HG02610 (cell line): ENCODE data around the gene ATP7B.
"Not testable (repeated sequence)": the region's sequence is repeated elsewhere in the genome, so short reads cannot be mapped to it uniquely, and the experiment has no call there.

ENCODE experiments used
- ATAC-seq: cut with Tn5 transposase; IDR thresholded peaks from one replicate; pipeline ENCODE4 v1.9.1; 2021; ENCODE audit warnings: mild to moderate bottlenecking, moderate library complexity; ENCODE audit not compliant: unreplicated experiment

The ATP7B gene

DNA sequence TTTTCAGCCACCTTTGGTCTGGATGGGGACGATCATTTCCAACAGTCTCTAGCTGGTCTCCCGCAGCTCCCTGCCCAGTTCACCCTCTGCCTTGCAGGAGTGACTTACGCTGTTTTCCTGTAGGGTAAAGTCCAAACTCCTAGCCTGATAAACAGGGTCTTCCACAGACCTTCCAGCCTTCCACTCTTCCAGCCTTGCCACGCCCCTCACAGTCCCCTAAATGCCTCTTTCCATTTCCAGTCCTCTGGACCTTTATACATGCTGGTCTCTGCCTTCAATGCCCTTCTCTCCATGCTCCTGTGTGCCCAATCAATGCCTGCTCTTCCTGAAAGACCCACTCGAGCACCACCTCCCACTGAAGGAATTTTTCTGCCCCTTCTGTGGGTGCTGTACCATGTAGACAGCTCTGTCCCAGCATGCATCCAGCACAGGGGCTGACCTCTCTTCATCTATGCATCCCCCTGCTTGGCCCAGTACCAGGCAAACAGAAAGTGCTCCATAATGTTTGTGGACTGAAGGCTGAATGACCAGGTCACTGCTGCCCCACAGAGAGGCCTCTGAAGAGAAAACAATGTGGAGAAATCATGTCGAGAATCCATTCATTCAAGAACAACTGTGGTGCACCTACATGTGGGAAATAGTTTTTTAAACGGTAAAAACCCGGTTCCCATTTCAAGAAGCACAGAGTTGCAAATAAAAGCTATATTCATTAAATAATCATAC lies 4.6 kb downstream of the ATP7B start:
- no peak for ATAC-seq

DNA sequence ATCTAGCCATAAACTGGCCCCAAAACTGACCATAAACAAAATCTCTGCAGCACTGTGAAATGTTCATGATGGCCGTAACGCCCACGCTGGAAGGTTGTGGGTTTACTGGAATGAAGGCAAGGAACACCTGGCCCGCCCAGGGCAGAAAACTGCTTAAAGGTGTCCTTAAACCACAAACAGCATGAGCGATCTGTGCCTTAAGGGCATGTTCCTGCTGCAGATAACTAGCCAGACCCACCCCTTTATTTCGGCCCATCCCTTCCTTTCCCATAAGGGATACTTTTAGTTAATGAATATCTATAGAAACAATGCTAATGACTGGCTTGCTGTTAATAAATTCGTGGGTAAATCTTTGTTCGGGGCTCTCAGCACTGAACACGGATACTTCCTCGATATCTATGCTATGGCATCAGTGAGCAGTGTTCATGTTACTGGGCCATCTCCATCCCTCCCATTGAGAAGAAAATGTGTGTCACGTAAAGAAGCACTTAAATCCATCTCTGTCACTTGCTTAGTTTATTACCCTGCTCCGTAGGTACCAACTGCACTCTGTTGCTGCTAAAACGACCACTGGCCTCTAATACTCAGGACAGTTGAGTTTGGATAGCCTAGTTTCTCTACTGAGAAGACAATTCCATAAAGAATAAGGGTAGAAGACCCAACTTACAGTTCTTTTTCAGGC lies 5.3 kb downstream of the ATP7B start:
- ATAC-seq = no peak

DNA sequence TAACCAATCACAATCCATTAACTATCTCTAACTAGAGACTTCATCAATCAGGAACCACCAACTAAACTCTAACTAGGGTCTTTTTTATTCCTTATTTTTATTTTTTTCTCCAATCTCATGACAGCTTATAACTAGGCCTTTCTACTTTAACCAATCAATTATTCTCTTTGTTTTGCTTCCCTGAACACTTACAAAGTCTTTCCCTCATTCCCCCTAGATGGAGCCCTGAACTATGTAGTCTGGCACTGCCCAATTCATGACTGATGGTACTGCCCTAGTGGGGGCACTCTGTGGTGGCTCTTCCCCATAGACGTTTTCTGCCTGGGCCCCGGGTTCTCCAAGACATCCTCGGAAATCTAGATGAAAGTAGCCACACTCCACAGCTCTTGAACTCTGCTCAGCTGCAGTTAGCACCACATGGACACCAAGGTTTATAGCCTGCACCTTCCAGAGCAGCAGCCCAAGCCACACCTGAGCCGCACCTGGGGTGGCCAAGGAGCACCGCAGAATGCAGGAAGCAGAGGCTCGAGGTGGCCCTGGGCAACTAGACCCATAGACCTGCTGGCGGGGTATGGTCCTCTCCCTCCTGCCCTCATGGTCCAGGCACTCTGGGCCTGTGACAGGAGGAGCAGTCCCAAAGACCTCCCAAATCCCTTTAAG lies 6.6 kb downstream of the ATP7B start:
- no peak for ATAC-seq

DNA sequence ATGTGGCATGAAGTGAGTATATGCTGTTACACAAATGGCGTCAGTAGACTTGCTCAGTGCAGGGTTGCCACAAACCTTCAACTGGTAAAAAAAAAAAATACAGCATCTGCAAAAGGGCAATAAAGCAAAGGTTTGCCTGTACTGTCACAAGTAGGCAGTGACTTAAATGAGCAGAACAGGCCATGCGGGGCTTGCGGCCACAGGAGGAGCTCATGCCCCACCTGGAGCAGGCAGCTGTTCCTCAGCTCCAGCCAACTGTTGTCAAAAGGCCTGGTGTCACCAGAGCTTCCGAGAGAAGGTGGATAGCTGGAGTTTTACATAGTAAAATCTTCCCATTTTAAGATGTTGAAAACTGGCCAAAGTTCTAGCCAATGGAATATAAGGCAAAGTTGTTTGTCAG lies 7.7 kb downstream of the ATP7B start:
- no peak for ATAC-seq

DNA sequence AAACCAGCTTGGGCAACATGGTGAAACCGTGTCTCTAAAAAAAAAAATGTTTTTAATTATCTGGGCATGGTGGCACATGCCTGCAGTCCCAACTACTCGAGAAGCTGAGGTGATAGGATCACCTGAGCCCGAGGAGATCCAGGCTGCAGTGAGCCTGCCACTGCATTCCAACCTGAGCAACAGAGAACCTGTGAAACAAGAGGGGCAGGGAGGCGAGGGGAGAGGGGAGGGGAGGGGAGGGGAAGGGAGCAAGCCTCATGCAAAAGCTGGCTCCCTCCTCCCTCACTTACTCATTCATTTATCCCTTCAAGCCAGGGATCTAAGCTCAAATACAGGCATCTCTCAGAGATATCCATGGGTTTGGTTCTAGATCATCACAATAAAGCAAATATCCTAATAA lies 8.9 kb downstream of the ATP7B start:
- ATAC-seq = no peak

DNA sequence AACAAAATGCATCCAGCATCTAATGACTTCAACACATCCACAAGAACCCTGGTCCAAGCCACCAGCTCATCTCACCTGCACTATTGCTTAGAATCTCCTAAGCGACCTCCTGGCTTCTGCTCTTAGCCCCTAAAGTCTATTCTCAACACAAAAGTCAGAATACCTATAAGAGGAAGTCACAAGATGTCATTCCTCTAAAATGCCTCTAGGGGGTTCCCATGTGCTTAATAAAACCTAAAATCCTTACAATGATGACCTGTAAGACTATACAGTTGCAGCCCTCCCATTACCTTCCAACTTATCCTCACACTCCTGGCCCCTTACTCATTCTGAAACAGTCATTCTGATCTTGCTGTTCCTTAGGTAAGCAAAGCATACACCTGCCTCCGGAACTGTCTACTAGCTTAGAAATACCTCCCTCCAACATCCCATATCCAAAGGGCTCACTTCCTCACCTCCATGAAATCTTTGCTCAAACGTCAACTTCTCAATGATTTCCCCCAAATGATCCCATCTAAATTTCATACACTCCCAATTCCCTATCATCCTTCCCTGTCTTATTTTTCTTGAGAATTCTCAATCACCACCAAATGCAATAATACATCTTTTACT lies 10.0 kb downstream of the ATP7B start:
- peak; percentile 85 for ATAC-seq

DNA sequence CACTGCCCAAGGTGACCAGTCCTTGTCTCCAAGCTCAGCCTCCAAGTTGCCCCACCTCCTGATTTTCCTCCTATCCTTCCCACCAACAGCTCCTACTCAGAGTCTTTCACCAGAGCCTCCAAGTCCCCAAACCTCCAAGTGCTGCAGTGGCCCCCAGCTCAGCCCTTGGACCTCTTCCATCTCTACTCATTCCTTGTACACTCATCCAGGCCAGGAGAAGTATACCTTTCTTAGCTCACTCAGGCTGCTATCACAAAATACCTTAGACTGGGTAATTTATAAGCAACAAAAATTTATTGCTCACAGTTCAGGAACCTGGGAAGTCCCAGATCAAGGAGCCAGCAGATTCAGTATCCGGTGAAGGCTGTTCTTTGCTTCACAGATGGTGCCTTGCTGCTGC lies 11.3 kb downstream of the ATP7B start:
- no peak for ATAC-seq

DNA sequence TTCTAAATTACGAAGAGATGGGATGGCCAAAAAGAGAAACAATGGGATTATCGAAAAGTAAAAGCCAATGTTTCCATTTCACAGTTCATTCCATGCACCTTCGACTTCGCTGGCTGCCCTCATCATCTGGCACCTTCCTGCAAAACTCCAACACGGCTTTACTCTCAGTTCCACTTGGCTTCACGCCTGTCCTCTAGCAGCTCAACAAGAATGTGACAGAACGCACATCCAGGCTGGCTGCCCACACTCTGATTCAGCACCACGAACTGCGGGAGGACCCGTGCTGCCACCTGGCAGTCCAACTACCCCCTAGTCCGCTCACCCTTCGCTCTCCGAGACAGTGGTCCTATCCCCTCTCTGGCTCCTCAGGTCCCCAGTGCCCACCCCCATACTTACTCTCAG lies 11.7 kb downstream of the ATP7B start:
- no peak for ATAC-seq

DNA sequence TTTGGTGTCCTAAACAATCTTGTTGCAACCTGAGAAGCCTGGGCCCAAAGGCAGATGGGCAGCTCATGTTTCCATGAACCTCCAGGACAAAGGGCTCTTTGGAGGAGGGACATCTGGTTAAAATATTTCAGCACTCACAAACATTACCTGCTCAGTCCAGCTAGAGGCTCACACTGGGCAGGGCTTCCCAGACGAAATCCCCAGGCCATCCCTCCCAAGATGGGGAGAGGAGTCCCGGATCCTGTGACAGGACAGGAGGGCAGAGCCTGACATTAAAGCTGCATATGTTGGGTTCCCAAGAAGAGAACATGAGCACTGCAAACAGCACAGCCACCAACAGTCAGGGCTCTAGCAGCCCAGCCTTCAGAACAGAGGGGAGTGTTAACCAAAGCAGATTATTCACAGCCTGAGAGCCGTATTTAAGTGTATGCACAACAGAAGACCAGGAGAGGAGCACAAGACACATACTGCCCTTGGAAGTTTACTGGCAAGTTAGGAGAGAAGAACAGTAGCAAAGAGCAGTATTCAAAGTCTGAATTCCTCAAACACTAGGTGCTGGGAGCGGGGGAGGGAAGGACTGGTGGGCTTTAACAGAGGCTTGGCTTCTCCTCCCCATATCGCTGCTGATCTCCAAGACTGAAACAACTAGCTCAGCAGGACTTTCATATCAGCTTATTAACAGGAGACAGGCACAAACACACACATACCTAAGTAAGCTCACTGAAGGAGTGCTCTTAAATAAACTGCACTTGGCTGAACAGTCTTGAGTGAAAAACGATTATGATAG lies 12.3 kb downstream of the ATP7B start:
- no peak for ATAC-seq

DNA sequence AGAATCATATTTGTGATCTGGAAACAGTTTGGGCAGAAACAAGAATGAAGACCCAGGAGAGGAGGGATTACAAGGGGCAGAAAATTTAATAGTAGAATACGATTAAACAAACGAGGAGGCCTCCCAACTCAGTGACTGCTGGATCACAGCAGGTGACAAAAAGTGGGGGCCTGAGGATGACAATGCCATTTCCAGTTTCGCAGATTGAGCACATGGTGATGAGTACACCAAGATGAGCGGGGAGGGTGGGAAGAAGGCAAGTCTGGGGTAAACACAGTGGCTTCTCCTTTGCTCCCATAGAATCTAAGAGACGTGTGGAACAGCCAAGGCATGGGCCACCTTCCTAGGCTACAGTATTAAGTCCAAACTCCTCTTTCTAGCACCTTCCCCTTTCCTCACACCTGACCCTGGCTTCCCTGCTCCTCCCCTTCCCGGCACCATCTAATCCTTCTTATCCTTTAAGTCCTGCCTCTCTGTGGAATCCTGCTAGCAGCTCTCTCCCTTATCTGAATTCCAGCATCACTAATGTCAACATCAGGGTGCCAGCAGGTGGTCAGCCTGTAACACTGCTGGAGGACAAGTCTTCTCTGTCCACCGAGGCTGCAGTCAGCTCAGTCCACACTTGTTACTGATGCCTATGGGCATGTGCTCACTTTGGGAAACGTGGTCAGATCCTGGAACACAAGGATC lies 13.5 kb downstream of the ATP7B start:
- no peak for ATAC-seq

DNA sequence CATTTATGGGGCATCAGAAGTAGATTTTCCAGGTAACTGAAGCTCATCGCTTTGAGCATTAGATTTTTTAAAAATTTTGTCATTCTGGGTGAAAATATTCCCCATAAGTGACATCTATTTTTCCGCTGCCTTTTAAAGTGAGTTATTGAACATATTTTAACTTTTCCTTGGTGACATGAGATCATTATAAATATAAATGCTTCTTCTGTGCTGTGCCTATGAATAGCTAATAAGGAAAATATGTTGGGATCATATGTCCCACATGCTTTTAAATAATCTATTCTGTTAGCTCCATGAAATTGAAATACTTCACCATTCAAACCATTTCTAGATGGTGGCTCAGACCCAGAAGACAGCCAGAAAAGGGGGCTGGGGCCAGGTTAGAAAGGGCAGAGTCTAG lies 14.1 kb downstream of the ATP7B start:
- ATAC-seq = no peak

DNA sequence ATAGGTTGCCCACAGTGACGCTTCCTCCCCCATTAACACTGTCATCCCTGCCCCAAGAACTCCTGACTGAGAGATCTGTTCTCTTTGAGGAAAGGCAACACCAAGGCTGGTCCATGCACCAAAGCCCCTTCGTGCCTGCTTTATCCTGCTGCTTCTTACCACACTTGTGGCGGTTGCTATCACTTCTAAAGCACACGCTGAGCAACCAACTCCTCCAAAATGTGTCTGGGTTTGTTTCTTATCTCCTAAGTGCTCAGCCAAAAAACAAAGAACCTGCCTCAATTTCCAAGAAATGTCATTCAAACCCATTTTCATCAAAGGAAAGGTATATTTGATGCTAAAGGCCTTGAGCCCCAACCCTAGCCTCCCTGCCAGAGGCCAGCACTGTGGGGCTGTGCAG lies 14.6 kb downstream of the ATP7B start:
- ATAC-seq = no peak

DNA sequence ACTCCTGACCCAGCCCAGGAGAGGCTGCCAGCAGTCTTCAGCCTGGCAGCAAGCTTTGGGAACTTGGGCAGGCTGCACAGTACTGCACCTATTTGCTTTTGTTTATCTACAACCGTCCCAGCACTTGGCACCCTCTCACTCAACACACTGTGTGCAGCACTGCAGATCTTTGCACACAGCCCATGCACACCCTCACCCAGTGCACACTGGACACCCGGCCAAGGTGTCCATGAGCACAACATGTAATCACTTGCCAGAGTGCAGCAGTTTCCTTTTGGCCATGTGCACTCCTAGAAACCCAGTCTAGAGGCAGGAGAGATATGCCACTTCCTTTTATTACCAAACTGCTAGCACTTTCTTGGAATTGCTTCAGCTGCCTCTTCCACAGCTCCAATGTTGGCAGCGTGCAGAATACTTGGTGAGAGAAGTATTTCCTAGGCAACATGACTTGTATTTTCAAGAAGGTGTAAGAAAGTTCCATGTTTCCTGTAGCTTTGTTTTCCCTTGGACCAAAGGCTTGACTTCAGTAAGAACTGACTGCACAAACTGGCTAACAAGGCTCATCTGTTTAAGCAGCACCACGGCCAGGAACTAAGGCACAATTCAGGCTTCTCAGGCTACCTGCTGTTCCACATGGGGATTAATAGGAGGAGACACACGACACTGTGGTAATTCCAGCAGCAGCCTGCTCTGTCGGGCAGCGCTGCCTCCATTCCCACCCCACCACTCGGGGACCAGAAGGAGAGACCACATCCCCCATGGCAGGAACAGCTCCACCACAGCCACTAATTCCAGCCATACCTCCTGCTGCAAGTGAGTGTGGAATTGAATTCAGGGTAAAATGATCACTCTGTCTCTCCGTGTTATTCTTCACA lies 15.3 kb downstream of the ATP7B start:
- no peak for ATAC-seq

DNA sequence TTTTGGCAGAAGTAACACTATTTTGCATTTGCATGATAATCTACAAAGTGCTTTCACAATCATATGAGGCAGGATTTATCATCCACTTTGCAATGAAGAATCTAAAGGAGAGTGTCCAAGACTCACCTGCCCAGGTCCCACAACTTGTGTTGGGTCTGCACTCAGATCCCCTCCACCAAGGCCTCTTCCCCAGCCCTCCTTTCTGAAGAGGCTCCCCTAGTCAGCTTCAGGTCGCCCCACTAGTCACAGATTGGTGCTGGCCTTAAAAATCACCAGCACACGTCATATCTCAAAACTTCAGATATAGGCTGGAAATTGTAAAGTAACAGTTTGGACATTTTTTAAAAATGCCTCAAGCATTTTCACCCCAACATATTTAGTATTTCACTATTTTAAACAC lies 17.5 kb downstream of the ATP7B start:
- no peak for ATAC-seq

DNA sequence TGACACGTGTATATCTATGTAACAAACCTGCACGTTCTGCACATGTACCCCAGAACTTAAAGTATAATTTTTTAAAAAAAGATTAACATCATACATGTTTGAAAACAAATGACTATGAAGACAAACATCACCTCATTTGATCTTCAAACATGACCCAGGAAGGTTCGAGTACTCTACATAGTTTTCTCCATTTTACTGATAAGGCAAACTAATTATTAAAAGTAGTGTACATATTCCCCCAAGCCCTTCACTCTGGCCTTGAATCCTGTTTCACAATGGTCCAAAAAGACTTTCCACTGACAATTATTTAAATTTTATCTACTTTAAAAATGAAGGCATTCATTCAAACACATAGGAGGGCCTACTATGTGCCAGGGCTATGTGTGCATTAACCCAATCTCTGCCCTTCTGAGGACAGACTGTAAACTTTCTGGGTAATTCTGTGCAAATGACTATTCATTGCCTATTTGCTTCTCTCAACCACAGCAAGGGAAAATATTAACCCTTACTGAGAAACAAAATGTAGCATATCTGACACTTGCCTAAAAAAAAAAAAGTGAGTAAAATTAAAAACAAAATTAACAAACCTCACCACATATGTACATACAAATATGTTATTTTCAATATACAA lies 22.1 kb downstream of the ATP7B start:
- no peak for ATAC-seq

DNA sequence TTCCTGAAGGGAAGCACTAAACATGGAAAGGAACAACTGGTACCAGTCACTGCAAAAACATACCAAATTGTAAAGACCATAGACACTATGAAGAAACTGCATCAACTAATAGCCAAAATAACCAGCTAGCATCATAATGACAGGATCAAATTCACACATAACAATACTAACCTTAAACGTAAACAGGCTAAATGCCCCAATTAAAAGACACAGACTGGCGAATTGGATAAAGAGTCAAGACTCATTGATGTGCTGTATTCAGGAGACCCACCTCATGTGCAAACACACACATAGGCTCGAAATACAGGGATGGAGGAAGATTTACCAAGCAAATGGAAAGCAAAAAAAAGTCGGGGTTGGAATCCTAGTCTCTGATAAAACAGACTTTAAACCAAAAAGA lies 26.3 kb downstream of the ATP7B start:
- ATAC-seq = not testable (repeated sequence)

DNA sequence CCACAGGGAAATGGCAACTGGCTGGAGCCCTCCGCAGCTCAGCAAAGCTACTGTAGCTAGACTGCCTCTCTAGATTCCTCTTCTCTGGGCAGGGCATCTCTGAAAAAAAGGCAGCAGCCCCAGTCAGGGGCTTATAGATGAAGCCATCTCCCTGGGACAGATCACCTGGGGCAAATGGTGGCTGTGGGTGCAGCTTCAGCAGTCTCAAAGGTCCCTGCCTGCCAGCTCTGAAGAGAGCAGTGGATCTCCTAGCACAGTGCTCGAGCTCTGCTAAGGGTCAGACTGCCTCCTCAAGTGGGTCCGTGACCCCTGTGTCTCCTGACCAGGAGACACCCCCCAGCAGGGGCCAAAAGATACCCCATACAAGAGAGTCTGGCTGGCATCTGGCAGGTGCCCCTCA lies 28.0 kb downstream of the ATP7B start:
- not testable (repeated sequence) for ATAC-seq

DNA sequence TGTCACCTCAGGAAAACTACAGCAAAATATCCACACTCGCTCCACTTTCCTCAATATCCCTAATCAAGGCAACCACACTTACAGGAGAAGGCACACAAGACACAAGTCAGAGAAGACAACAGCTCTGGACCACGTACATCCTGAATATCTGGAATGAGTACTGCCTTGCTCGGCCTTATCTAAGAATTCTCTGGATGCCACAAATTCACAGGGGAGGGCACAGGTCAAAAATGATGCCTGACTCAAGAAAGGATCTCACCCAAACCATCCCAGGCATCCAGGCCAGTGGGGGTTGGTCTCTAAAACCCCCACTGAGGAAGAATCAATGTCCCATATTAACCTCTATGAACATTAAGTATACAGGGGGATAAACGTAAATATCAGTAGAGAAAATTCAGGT lies 29.9 kb downstream of the ATP7B start:
- no peak for ATAC-seq

DNA sequence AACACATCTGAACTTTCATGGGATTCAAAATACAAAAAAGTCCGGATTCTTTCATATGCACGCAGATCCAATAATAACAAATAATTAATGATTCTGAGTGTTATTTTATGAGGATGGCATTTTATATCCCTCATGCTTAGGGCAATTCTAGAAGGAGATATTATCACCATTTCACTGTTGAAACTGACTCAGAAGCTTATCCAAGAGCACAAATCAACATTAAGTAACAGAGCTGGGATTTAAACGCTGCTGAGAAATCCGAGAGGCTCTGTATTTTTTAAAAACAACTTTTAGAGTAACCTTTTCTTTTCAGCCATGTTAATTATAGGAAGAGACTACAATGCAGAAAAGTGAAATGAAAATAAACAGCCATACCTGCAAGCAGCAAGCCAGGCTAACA lies 30.3 kb downstream of the ATP7B start:
- ATAC-seq = no peak
